ENCODE data around the gene NDUFS6. TPM values are rescaled to one million over a fixed set of nuclear protein-coding genes. Genes with fewer than 3 reads are reported as not detected.

Gene NDUFS6
- polyA plus RNA-seq, 1 donor from 2014 or later, result 72.0 TPM

DNA sequence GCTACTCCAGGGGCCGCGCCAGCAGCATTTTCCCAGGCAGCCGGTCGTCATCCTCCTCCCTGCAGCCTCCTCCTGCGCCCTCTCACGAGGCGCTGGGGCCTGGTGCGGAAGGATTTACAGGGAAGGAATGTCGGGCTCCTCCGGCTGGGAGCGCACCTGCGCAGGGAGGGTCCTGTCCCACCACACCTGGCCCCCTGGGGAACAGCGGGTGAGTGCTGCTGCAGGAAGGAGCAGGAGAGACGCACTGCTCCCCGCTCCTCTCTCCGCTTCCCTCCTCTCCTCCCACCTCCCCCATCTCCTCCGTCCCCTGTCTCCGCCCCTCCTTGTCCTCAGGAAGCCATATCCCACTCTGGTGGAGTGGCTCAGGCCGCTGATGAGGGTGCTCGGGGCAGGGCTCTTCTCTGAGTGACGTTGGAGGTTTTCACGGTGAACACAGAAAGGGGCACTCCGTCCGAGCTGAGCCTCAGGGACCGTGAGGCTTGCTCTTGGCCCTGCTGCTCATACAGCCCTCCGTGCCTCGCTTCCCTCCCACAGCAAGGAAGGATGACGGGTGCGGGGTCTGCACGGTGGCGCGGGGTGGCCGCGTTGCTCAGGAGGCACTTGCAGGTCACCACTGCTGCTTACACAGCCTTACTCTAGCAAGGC, 50.2 kb downstream of the NDUFS6 start:
- no peak for TF ChIP-seq TAF1 (IDR thresholded peaks at IDR 0.05; ENCODE audit: low read depth)

DNA sequence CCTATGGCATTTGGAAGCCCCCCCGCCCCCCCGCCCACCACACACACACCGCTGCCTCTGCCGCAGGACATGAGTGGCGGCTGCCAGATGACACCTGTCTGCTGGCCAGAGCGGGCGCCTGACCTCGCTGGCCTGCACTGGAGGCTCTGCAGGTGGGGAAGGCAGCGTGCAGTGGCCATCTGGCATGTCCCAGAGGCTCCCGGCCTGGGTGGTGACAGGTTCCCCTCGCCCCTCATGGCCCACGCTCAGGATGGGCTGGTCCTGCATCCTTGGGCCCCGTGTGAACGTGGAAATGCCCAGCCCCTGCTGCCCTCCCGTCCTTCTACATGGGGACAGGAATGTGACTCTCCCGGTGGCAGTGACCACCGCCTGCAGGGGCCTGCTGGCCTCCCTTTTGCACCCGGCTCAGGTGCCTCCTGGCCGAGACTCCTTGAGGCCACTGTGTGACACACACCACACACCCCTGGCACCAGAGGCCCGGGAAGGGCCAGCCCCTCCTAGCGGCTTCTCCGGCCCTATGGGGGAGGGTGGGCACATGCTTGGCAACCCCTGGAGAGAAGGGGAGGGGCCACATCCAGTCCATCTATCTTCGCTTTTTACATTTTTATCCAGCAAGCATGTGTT, 51.2 kb downstream of the NDUFS6 start:
- Histone ChIP-seq H3K79me2 (replicated peaks; ENCODE audit: insufficient read depth, low read length) (no peaks in the 10 kb centered on the region), H3K9me3 (ENCODE audit: low read length) (no peaks in the 10 kb centered on the region), H3K4me2 (ENCODE audit: low read length) (no peak overlapping the region), H3K27ac (ENCODE audit: low read length) (no peak overlapping the region), H3K9ac (ENCODE audit: low read length) (no peak overlapping the region), H3K36me3 (ENCODE audit: insufficient read depth, low read length) (no peaks in the 10 kb centered on the region), H4K20me1 (ENCODE audit: insufficient read depth) (no peaks in the 10 kb centered on the region), H2AFZ (ENCODE audit: low read depth, low read length) (no peak overlapping the region), H3K27me3 (ENCODE audit: insufficient read depth, low read depth, low read length) (peaks cover 50% of the 10 kb centered on the region), H3F3A (ENCODE audit: insufficient read depth, low read length, poor library complexity, severe bottlenecking) (no peaks in the 10 kb centered on the region), H3K4me3 (ENCODE audit: low read length) (no peak overlapping the region), H3K9me2 (ENCODE audit: insufficient read depth, low read length) (no peaks in the 10 kb centered on the region)
- no peak for TF ChIP-seq POLR2AphosphoS5 (IDR thresholded peaks at IDR 0.05)
- TF ChIP-seq, protein P1, sequence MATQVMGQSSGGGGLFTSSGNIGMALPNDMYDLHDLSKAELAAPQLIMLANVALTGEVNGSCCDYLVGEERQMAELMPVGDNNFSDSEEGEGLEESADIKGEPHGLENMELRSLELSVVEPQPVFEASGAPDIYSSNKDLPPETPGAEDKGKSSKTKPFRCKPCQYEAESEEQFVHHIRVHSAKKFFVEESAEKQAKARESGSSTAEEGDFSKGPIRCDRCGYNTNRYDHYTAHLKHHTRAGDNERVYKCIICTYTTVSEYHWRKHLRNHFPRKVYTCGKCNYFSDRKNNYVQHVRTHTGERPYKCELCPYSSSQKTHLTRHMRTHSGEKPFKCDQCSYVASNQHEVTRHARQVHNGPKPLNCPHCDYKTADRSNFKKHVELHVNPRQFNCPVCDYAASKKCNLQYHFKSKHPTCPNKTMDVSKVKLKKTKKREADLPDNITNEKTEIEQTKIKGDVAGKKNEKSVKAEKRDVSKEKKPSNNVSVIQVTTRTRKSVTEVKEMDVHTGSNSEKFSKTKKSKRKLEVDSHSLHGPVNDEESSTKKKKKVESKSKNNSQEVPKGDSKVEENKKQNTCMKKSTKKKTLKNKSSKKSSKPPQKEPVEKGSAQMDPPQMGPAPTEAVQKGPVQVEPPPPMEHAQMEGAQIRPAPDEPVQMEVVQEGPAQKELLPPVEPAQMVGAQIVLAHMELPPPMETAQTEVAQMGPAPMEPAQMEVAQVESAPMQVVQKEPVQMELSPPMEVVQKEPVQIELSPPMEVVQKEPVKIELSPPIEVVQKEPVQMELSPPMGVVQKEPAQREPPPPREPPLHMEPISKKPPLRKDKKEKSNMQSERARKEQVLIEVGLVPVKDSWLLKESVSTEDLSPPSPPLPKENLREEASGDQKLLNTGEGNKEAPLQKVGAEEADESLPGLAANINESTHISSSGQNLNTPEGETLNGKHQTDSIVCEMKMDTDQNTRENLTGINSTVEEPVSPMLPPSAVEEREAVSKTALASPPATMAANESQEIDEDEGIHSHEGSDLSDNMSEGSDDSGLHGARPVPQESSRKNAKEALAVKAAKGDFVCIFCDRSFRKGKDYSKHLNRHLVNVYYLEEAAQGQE (IDR thresholded peaks at IDR 0.05; ENCODE audit: borderline replicate concordance), result no peak
- TF ChIP-seq EP300 (conservative IDR thresholded peaks at IDR 0.05; ENCODE audit: poor library complexity, severe bottlenecking), result no peak
- TF ChIP-seq RAD21 (conservative IDR thresholded peaks at IDR 0.05), result no peak
- TF ChIP-seq EZH2 (IDR thresholded peaks at IDR 0.05; ENCODE audit: borderline replicate concordance, insufficient read depth, low read length, poor library complexity, severe bottlenecking), result no peak
- TF ChIP-seq SMC3 (conservative IDR thresholded peaks at IDR 0.05; ENCODE audit: poor library complexity), result no peak

More for the DNA sequence above, 50.2 kb downstream of the NDUFS6 start:
- H3K4me3 ChIP-seq (ENCODE audit: low read length), result no peak overlapping the region
- no peaks in the 10 kb centered on the region for H4K20me1 ChIP-seq (ENCODE audit: insufficient read depth)
- H3K9me3 ChIP-seq (ENCODE audit: low read length), result no peaks in the 10 kb centered on the region
- no peak overlapping the region for H3K9ac ChIP-seq (ENCODE audit: low read length)
- H3K9me2 ChIP-seq (ENCODE audit: insufficient read depth, low read length), result no peaks in the 10 kb centered on the region
- H3K79me2 ChIP-seq (replicated peaks; ENCODE audit: insufficient read depth, low read length), result no peaks in the 10 kb centered on the region
- no peak overlapping the region for H3K4me2 ChIP-seq (ENCODE audit: low read length)
- H3K27ac ChIP-seq (ENCODE audit: low read length), result no peak overlapping the region
- H3K27me3 ChIP-seq (ENCODE audit: insufficient read depth, low read depth, low read length), result peaks cover 50% of the 10 kb centered on the region
- no peak overlapping the region for H2AFZ ChIP-seq (ENCODE audit: low read depth, low read length)
- no peaks in the 10 kb centered on the region for H3F3A ChIP-seq (ENCODE audit: insufficient read depth, low read length, poor library complexity, severe bottlenecking)
- no peaks in the 10 kb centered on the region for H3K36me3 ChIP-seq (ENCODE audit: insufficient read depth, low read length)

DNA sequence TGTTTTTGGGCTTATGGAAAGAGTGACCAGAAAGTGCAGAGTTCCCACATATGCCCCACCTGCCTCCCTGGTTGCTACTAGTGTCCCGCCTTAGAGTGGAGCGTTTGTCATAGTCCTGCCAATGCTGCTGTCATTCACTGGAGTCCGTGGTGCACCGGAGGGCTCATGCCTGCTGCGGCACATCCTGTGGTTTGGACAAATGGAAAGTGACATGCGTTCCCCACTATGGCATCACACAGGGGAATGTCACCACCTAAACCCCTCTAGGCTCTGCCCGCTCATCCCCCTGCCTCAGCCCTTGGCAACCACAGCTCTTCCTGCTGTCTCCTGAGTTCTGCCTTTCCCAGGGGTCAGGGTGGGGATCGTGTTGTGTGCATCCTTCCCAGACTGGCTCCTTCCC, 52.3 kb downstream of the NDUFS6 start:
- Histone ChIP-seq H3K4me2 (ENCODE audit: low read length) (no peak overlapping the region), H3K27me3 (ENCODE audit: insufficient read depth, low read depth, low read length) (peaks cover 43% of the 10 kb centered on the region), H3K9me2 (ENCODE audit: insufficient read depth, low read length) (no peaks in the 10 kb centered on the region), H3K9ac (ENCODE audit: low read length) (no peak overlapping the region), H3K27ac (ENCODE audit: low read length) (no peak overlapping the region), H3K36me3 (ENCODE audit: insufficient read depth, low read length) (no peaks in the 10 kb centered on the region), H2AFZ (ENCODE audit: low read depth, low read length) (no peak overlapping the region), H3K4me3 (ENCODE audit: low read length) (no peak overlapping the region), H4K20me1 (ENCODE audit: insufficient read depth) (no peaks in the 10 kb centered on the region), H3K9me3 (ENCODE audit: low read length) (no peaks in the 10 kb centered on the region), H3F3A (ENCODE audit: insufficient read depth, low read length, poor library complexity, severe bottlenecking) (no peaks in the 10 kb centered on the region), H3K79me2 (replicated peaks; ENCODE audit: insufficient read depth, low read length) (no peaks in the 10 kb centered on the region)
- TF ChIP-seq, protein P2, sequence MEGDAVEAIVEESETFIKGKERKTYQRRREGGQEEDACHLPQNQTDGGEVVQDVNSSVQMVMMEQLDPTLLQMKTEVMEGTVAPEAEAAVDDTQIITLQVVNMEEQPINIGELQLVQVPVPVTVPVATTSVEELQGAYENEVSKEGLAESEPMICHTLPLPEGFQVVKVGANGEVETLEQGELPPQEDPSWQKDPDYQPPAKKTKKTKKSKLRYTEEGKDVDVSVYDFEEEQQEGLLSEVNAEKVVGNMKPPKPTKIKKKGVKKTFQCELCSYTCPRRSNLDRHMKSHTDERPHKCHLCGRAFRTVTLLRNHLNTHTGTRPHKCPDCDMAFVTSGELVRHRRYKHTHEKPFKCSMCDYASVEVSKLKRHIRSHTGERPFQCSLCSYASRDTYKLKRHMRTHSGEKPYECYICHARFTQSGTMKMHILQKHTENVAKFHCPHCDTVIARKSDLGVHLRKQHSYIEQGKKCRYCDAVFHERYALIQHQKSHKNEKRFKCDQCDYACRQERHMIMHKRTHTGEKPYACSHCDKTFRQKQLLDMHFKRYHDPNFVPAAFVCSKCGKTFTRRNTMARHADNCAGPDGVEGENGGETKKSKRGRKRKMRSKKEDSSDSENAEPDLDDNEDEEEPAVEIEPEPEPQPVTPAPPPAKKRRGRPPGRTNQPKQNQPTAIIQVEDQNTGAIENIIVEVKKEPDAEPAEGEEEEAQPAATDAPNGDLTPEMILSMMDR (IDR thresholded peaks at IDR 0.05; ENCODE audit: poor library complexity, severe bottlenecking), result no peak
- TF ChIP-seq POLR2AphosphoS5 (IDR thresholded peaks at IDR 0.05) (no peak), TAF1 (IDR thresholded peaks at IDR 0.05; ENCODE audit: low read depth) (no peak), EP300 (conservative IDR thresholded peaks at IDR 0.05; ENCODE audit: poor library complexity, severe bottlenecking) (no peak), SMC3 (conservative IDR thresholded peaks at IDR 0.05; ENCODE audit: poor library complexity) (no peak), RAD21 (conservative IDR thresholded peaks at IDR 0.05) (no peak), EZH2 (IDR thresholded peaks at IDR 0.05; ENCODE audit: borderline replicate concordance, insufficient read depth, low read length, poor library complexity, severe bottlenecking) (no peak), MXI1 (conservative IDR thresholded peaks at IDR 0.05; ENCODE audit: poor library complexity, severe bottlenecking) (no peak)
- TF ChIP-seq, protein P1 (IDR thresholded peaks at IDR 0.05; ENCODE audit: borderline replicate concordance), result no peak

Data from neural cell (in vitro differentiated cells).